NB4 (cell line): ENCODE measurements around the gene MINDY4.

Experiments
- CTCF ChIP-seq: IDR thresholded peaks from one replicate; pipeline ENCODE4 v1.5.1; 2012; ENCODE audit warnings: low read depth, low read length
- MAX ChIP-seq: IDR thresholded peaks from 2 replicates; pipeline ENCODE4 v1.6.1; 2011; ENCODE audit warnings: low read depth, low read length
- MYC ChIP-seq: IDR thresholded peaks from 2 replicates; pipeline ENCODE4 v1.6.1; 2011; ENCODE audit warnings: low read depth, low read length
- POLR2A ChIP-seq: IDR thresholded peaks from 2 replicates; pipeline ENCODE4 v1.6.1; 2011; ENCODE audit warnings: mild to moderate bottlenecking; ENCODE audit not compliant: insufficient read length; ENCODE audit errors: extremely low read depth

GRCh38 chr7:30722187-30722586, 49.0 kb upstream of the MINDY4 start:
- TF ChIP-seq MAX: no peak
- no peak for TF ChIP-seq POLR2A
- TF ChIP-seq CTCF: no peak
- TF ChIP-seq MYC: no peak
